ENCODE measurements around the gene MTHFR. TPM values are rescaled to one million over a fixed set of nuclear protein-coding genes. Genes with fewer than 3 reads are reported as not detected.

MTHFR gene
- 18.1 and 21.4 TPM in 2 replicates for total RNA-seq

- intact Hi-C loops (cut with micrococcal nuclease): loop anchor here (1.0 to 10.0 kb wide), 13 partner anchors 20 to 812 kb away; partner anchors contain the start of genes AGTRAP, C1orf167, DHRS3 and FBXO2
- Mint-ChIP-seq H3K4me1 (ENCODE audit: low read depth) (peaks cover 66% of the 10 kb centered on the region), H3K9me3 (no peaks in the 10 kb centered on the region), H3K27ac (peak within 1 kb of the TSS; percentile 98), H3K36me3 (ENCODE audit: low read depth) (peaks cover 20% of the 10 kb centered on the region), H3K4me3 (peak within 1 kb of the TSS; percentile 99), H3K27me3 (ENCODE audit: insufficient read depth) (peaks cover 2% of the 10 kb centered on the region)
- DNase-seq (ENCODE audit: low spot score): peak; percentile 99
Observed at GRCh38 chr1:11805422-11806306, at the start of gene MTHFR, which contains the start of gene CLCN6. MTHFR (minus strand) TSS chr1:11805964; CDS start chr1:11803116, 2,848 bp downstream. CLCN6 (plus strand) TSS chr1:11806191; CDS start chr1:11806263, 72 bp downstream.

- no peaks in the 10 kb centered on the region for H3K36me3 Mint-ChIP-seq (ENCODE audit: low read depth)
- DNase-seq (ENCODE audit: low spot score): no peak
Observed at GRCh38 chr1:11855430-11855829, 49.7 kb upstream of the MTHFR start.

GRCh38 chr1:11854519-11854918 lies 48.8 kb upstream of the MTHFR start:
- no peak for DNase-seq (ENCODE audit: low spot score)
- Mint-ChIP-seq H3K4me1 (ENCODE audit: low read depth) (no peaks in the 10 kb centered on the region), H3K4me3 (no peak overlapping the region), H3K27me3 (ENCODE audit: insufficient read depth) (peaks cover 29% of the 10 kb centered on the region), H3K9me3 (no peaks in the 10 kb centered on the region), H3K27ac (no peak overlapping the region), H3K36me3 (ENCODE audit: low read depth) (no peaks in the 10 kb centered on the region)
- intact Hi-C loops (cut with micrococcal nuclease): no loop called here

More at GRCh38 chr1:11855430-11855829, 49.7 kb upstream of the MTHFR start:
- no peaks in the 10 kb centered on the region for H3K4me1 Mint-ChIP-seq (ENCODE audit: low read depth)
- H3K27ac Mint-ChIP-seq: no peak overlapping the region
- intact Hi-C loops (cut with micrococcal nuclease): no loop called here
- no peak overlapping the region for H3K4me3 Mint-ChIP-seq
- peaks cover 36% of the 10 kb centered on the region for H3K27me3 Mint-ChIP-seq (ENCODE audit: insufficient read depth)
- H3K9me3 Mint-ChIP-seq: no peaks in the 10 kb centered on the region

GRCh38 chr1:11851180-11851579 lies 45.4 kb upstream of the MTHFR start:
- no peak overlapping the region for H3K27ac Mint-ChIP-seq
- no peaks in the 10 kb centered on the region for H3K36me3 Mint-ChIP-seq (ENCODE audit: low read depth)
- DNase-seq (ENCODE audit: low spot score): no peak
- H3K27me3 Mint-ChIP-seq (ENCODE audit: insufficient read depth): peaks cover 8% of the 10 kb centered on the region
- intact Hi-C loops (cut with micrococcal nuclease): no loop called here
- no peaks in the 10 kb centered on the region for H3K9me3 Mint-ChIP-seq
- H3K4me1 Mint-ChIP-seq (ENCODE audit: low read depth): no peaks in the 10 kb centered on the region
- H3K4me3 Mint-ChIP-seq: no peak overlapping the region

GRCh38 chr1:11850156-11850555 lies 44.4 kb upstream of the MTHFR start:
- intact Hi-C loops (cut with micrococcal nuclease): no loop called here
- H3K36me3 Mint-ChIP-seq (ENCODE audit: low read depth): peaks cover 4% of the 10 kb centered on the region
- DNase-seq (ENCODE audit: low spot score): no peak
- no peak overlapping the region for H3K27ac Mint-ChIP-seq
- no peaks in the 10 kb centered on the region for H3K9me3 Mint-ChIP-seq
- H3K27me3 Mint-ChIP-seq (ENCODE audit: insufficient read depth): peaks cover 6% of the 10 kb centered on the region
- H3K4me1 Mint-ChIP-seq (ENCODE audit: low read depth): peaks cover 4% of the 10 kb centered on the region
- H3K4me3 Mint-ChIP-seq: no peak overlapping the region

- no peak overlapping the region for H3K27ac Mint-ChIP-seq
- peaks cover 4% of the 10 kb centered on the region for H3K4me1 Mint-ChIP-seq (ENCODE audit: low read depth)
- intact Hi-C loops (cut with micrococcal nuclease): no loop called here
- H3K9me3 Mint-ChIP-seq: no peaks in the 10 kb centered on the region
- no peak for DNase-seq (ENCODE audit: low spot score)
- H3K36me3 Mint-ChIP-seq (ENCODE audit: low read depth): peaks cover 10% of the 10 kb centered on the region
- H3K4me3 Mint-ChIP-seq: no peak overlapping the region
- peaks cover 6% of the 10 kb centered on the region for H3K27me3 Mint-ChIP-seq (ENCODE audit: insufficient read depth)
Observed at GRCh38 chr1:11848373-11848700, 42.6 kb upstream of the MTHFR start.

- intact Hi-C loops (cut with micrococcal nuclease): no loop called here
- peaks cover 4% of the 10 kb centered on the region for H3K4me1 Mint-ChIP-seq (ENCODE audit: low read depth)
- H3K36me3 Mint-ChIP-seq (ENCODE audit: low read depth): peaks cover 10% of the 10 kb centered on the region
- DNase-seq (ENCODE audit: low spot score): no peak
- H3K4me3 Mint-ChIP-seq: no peak within 1 kb of the TSS
- no peaks in the 10 kb centered on the region for H3K9me3 Mint-ChIP-seq
- H3K27me3 Mint-ChIP-seq (ENCODE audit: insufficient read depth): peaks cover 6% of the 10 kb centered on the region
- no peak within 1 kb of the TSS for H3K27ac Mint-ChIP-seq
Observed at GRCh38 chr1:11847667-11848372, 42.1 kb upstream of the MTHFR start, which contains the start of gene NPPA. NPPA (minus strand) TSS chr1:11847783; CDS start chr1:11847684, 99 bp downstream.

- Mint-ChIP-seq H3K36me3 (ENCODE audit: low read depth) (peaks cover 15% of the 10 kb centered on the region), H3K27ac (no peak overlapping the region), H3K4me3 (no peak overlapping the region), H3K4me1 (ENCODE audit: low read depth) (peaks cover 4% of the 10 kb centered on the region), H3K9me3 (no peaks in the 10 kb centered on the region), H3K27me3 (ENCODE audit: insufficient read depth) (no peaks in the 10 kb centered on the region)
- no peak for DNase-seq (ENCODE audit: low spot score)
- intact Hi-C loops (cut with micrococcal nuclease): no loop called here
Observed at GRCh38 chr1:11845641-11846335, 40.0 kb upstream of the MTHFR start.

GRCh38 chr1:11842154-11843041 lies 36.6 kb upstream of the MTHFR start:
- intact Hi-C loops (cut with micrococcal nuclease): no loop called here

GRCh38 chr1:11841245-11842153 lies 35.7 kb upstream of the MTHFR start:
- Mint-ChIP-seq H3K9me3 (no peaks in the 10 kb centered on the region), H3K27me3 (ENCODE audit: insufficient read depth) (no peaks in the 10 kb centered on the region)

More at GRCh38 chr1:11842154-11843041, 36.6 kb upstream of the MTHFR start:
- DNase-seq (ENCODE audit: low spot score): no peak
- no peak overlapping the region for H3K27ac Mint-ChIP-seq
- H3K4me3 Mint-ChIP-seq: no peak overlapping the region
- H3K36me3 Mint-ChIP-seq (ENCODE audit: low read depth): peaks cover 32% of the 10 kb centered on the region
- H3K4me1 Mint-ChIP-seq (ENCODE audit: low read depth): peaks cover 4% of the 10 kb centered on the region
- H3K27me3 Mint-ChIP-seq (ENCODE audit: insufficient read depth): no peaks in the 10 kb centered on the region
- no peaks in the 10 kb centered on the region for H3K9me3 Mint-ChIP-seq

More at GRCh38 chr1:11841245-11842153, 35.7 kb upstream of the MTHFR start:
- Mint-ChIP-seq H3K36me3 (ENCODE audit: low read depth) (peaks cover 33% of the 10 kb centered on the region), H3K27ac (no peak overlapping the region), H3K4me1 (ENCODE audit: low read depth) (peaks cover 4% of the 10 kb centered on the region), H3K4me3 (no peak overlapping the region)
- DNase-seq (ENCODE audit: low spot score): no peak
- intact Hi-C loops (cut with micrococcal nuclease): no loop called here

Data from activated T-helper 1 cell treated with anti-CD3 and anti-CD28 coated beads, Interleukin-12 subunit alpha, Interleukin-12 subunit beta, Interleukin-2, Interleukin-4 antibody, amounts not matched to agents 30 ng/mL and 10 ng/mL and 1 ng/mL, durations not matched to agents 14 hours and 24 hours and 36 hours (primary cell).